Measurements from ENCODE around the gene GPRC5A. TPM values are rescaled to one million over a fixed set of nuclear protein-coding genes. Genes with fewer than 3 reads are reported as not detected.
"Not testable (repeated sequence)": the region's sequence is repeated elsewhere in the genome, so short reads cannot be mapped to it uniquely, and the experiment has no call there.

GPRC5A gene
- total RNA-seq, 4 donors from 2014 or later: 1.4 to 21.9 (median 3.0) TPM

DNA sequence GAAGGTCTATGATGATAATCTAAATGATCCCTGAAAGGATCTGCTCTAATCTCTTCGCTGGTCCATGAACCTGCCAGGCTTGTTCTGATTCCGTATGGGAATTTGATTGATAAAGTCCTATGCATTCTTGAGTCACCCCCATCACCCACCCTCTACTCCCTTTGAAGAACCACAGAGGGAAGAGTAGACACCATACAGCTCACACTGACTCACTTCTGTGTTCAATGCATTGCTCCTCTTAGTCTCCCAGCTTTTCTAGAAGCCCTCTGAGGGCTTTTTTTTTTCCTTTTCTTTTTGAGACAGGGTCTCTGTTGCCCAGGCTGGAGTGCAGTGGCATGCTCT, 18.5 kb upstream of the GPRC5A start:
- ATAC-seq: no peak
- WGBS, 2 donors (ENCODE audit: low coverage in 1 of 2): 65 to 100% methylated on average over 2 of the region's 2 CpGs

DNA sequence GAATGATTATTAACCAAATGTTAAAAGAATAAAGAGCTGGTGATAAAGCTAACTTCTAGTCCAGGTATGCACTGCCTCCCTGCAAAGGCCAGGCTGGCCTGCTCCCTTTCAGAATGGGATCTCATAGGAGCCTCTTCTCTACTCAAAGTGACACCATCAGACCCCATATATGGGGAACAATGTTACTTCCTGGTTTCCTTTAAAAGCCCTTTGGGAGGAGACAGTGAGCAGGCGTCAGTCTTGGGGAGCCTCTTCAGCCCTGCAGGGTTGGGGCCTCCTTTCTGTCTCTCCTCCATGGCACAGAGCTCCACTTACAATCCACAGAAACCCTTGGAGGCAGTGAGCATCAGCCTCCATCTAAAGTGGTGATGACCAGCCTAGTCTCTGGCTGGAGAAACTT, 17.3 kb upstream of the GPRC5A start:
- WGBS, 2 donors (ENCODE audit: low coverage in 1 of 2): 100% methylated on average over 1 of the region's 1 CpG; no CpG with 5 or more reads in 1 of the 2 donors
- no peak overlapping the region for H3K4me3 ChIP-seq
- no peaks in the 10 kb centered on the region for H3K4me1 ChIP-seq
- no peak overlapping the region for H3K27ac ChIP-seq
- no peaks in the 10 kb centered on the region for H3K36me3 ChIP-seq
- H3K9me3 ChIP-seq: no peaks in the 10 kb centered on the region
- H3K27me3 ChIP-seq: no peaks in the 10 kb centered on the region
- ATAC-seq: no peak
- TF ChIP-seq EP300 (IDR thresholded peaks at IDR 0.05) (no peak), POLR2A (IDR thresholded peaks at IDR 0.05) (no peak), POLR2AphosphoS5 (IDR thresholded peaks at IDR 0.05) (no peak)
- TF ChIP-seq, protein P1, sequence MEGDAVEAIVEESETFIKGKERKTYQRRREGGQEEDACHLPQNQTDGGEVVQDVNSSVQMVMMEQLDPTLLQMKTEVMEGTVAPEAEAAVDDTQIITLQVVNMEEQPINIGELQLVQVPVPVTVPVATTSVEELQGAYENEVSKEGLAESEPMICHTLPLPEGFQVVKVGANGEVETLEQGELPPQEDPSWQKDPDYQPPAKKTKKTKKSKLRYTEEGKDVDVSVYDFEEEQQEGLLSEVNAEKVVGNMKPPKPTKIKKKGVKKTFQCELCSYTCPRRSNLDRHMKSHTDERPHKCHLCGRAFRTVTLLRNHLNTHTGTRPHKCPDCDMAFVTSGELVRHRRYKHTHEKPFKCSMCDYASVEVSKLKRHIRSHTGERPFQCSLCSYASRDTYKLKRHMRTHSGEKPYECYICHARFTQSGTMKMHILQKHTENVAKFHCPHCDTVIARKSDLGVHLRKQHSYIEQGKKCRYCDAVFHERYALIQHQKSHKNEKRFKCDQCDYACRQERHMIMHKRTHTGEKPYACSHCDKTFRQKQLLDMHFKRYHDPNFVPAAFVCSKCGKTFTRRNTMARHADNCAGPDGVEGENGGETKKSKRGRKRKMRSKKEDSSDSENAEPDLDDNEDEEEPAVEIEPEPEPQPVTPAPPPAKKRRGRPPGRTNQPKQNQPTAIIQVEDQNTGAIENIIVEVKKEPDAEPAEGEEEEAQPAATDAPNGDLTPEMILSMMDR (IDR thresholded peaks at IDR 0.05): no peak

More for the DNA sequence above, 18.5 kb upstream of the GPRC5A start:
- Histone ChIP-seq H3K36me3 (no peaks in the 10 kb centered on the region), H3K27me3 (no peaks in the 10 kb centered on the region), H3K4me1 (no peaks in the 10 kb centered on the region), H3K4me3 (no peak overlapping the region), H3K27ac (no peak overlapping the region), H3K9me3 (no peaks in the 10 kb centered on the region)
- TF ChIP-seq EP300 (IDR thresholded peaks at IDR 0.05): no peak
- TF ChIP-seq, protein P1 (IDR thresholded peaks at IDR 0.05): no peak
- TF ChIP-seq POLR2AphosphoS5 (IDR thresholded peaks at IDR 0.05): no peak
- TF ChIP-seq POLR2A (IDR thresholded peaks at IDR 0.05): no peak

DNA sequence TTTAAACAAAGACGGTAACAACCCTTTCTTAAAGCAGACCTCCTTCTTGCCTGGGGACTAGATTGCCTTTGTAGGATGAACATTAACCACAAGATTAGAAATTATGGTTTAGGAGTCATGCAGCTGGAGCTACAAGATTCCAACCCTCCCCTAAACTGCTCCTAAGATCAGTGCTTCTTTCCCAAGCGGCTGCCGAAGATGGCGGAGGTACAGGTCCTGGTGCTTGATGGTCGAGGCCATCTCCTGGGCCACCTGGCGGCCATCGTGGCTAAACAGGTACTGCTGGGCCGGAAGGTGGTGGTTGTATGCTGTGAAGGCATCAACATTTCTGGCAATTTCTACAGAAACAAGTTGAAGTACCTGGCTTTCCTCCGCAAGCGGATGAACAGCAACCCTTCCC, 16.1 kb upstream of the GPRC5A start:
- H3K27me3 ChIP-seq, H3K9me3 ChIP-seq, H3K4me1 ChIP-seq, ATAC-seq, H3K27ac ChIP-seq, H3K36me3 ChIP-seq, H3K4me3 ChIP-seq: not testable (repeated sequence)
- 89 to 92% methylated on average over 1 of the region's 10 CpGs for WGBS, 2 donors (ENCODE audit: low coverage in 1 of 2)

DNA sequence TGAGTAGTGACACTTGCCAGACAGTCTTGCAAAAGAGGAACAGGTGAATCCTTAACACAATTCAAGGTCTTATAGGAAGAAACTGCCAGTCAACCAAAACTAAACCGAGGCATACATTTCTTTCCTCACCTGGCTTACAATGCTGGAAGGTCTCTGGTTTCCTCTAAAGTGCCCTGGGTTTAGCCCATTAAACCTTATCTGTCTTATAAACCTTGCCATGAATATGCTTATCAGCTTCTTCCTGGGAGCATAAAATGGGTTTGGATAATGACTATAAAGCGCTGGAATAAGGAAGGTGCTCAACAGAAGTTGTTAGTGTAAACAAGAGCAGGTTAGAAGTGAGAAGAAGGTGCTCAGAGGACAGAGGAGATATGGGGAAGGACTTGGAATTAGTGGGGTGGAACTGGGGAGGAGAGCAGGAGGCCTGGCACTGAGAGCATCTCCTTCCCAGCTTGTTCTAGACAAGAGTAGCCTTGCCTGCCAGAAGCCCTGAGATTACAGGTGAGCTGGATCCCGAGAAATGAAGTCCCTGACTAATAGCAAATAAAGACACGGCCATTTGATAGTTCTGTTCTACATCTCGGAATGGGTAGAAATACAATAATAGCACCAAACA, 14.1 kb upstream of the GPRC5A start:
- Histone ChIP-seq H3K4me3 (no peak overlapping the region), H3K27me3 (no peaks in the 10 kb centered on the region), H3K27ac (no peak overlapping the region), H3K4me1 (no peaks in the 10 kb centered on the region), H3K36me3 (no peaks in the 10 kb centered on the region), H3K9me3 (no peaks in the 10 kb centered on the region)
- WGBS, 2 donors (ENCODE audit: low coverage in 1 of 2): 85 to 88% methylated on average over 2 to 4 of the region's 5 CpGs
- ATAC-seq: no peak
- TF ChIP-seq, protein P1 (IDR thresholded peaks at IDR 0.05): no peak
- TF ChIP-seq EP300 (IDR thresholded peaks at IDR 0.05): no peak
- no peak for TF ChIP-seq POLR2A (IDR thresholded peaks at IDR 0.05)
- TF ChIP-seq POLR2AphosphoS5 (IDR thresholded peaks at IDR 0.05): no peak

DNA sequence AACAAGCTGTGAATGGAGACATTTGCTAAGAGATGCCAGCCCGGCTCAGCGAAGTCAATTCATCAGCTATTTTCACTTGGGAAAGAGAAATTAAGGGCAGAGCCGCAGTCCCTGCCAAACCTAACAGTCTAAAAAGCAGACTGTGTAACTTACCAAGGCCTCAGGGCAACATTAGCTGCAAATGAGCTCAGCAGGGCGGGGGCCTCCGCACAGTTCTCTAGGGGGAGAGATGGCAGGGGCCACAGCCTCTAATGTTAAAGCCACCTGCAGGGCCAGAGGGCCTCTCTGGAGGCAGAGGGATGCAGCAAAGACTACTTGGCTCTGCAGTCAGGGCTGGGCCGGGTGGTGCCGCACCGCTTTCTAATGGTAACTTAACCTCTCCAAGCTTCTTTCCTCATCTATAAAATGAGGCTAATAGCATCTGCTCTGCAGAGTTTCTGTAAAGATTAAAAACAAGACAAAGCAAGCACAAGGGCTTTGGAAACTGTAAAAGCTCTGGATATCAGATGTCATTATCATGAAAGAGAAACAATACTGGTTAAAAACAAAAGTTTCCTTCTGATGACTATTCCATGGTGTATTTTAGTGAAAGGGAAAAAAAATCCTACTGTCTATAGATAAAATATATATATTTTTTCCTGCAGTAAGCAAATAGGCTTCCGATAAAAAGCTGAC, 13.4 kb upstream of the GPRC5A start:
- Histone ChIP-seq H3K27me3 (no peaks in the 10 kb centered on the region), H3K9me3 (no peaks in the 10 kb centered on the region), H3K4me3 (no peak overlapping the region), H3K4me1 (no peaks in the 10 kb centered on the region), H3K36me3 (no peaks in the 10 kb centered on the region), H3K27ac (no peak overlapping the region)
- 82 to 100% methylated on average over 1 to 8 of the region's 9 CpGs for WGBS, 2 donors (ENCODE audit: low coverage in 1 of 2)
- no peak for TF ChIP-seq POLR2AphosphoS5 (IDR thresholded peaks at IDR 0.05)
- TF ChIP-seq POLR2A (IDR thresholded peaks at IDR 0.05): no peak
- no peak for ATAC-seq

DNA sequence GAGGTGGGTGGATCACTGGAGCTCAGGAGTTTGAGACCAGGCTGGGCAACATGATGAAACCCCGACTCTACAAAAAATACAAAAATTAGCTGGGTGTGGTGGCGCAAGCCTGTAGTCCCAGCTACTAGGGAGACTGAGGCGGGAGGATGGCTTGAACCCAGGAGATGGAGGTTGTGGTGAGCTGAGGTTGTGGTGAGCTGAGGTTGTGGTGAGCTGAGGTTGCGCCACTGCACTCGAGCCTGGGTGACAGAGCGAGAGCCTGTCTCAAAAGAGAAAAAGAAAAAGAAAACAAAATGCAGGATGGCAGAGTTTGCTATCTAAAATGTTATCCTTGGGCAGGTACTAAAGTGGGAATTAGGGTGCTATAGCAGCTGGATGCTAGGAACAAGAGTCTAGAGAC, 10.8 kb upstream of the GPRC5A start:
- Histone ChIP-seq H3K4me1 (no peaks in the 10 kb centered on the region), H3K9me3 (no peaks in the 10 kb centered on the region), H3K27me3 (no peaks in the 10 kb centered on the region), H3K4me3 (no peak overlapping the region), H3K36me3 (no peaks in the 10 kb centered on the region), H3K27ac (no peak overlapping the region)
- TF ChIP-seq EP300 (IDR thresholded peaks at IDR 0.05) (no peak), POLR2AphosphoS5 (IDR thresholded peaks at IDR 0.05) (no peak), POLR2A (IDR thresholded peaks at IDR 0.05) (no peak)
- TF ChIP-seq, protein P1 (IDR thresholded peaks at IDR 0.05): no peak
- no peak for ATAC-seq
- 67 to 86% methylated on average over 2 to 6 of the region's 6 CpGs for WGBS, 2 donors (ENCODE audit: low coverage in 1 of 2)
